Memory B cell (primary cell): ENCODE results near the gene MINAR1.

Source experiments
- ATAC-seq: fragments of 150-1000 bp; cut with Tn5 transposase; 2 replicates; pipeline ENCODE4 v1.10.0; 2021; ENCODE audit warnings: low read depth, mild to moderate bottlenecking, moderate library complexity
- DNase-seq, 2 donors: peaks; one replicate each; pipeline ENCODE4 v3.0.0; 2022; ENCODE audit warnings: low spot score in 2 of 2
- H3K27ac Mint-ChIP-seq: one replicate; pipeline ENCODE4 v1.8.0; 2022; ENCODE audit warnings: mild to moderate bottlenecking, moderate library complexity, mixed read lengths
- H3K27me3 Mint-ChIP-seq: one replicate; pipeline ENCODE4 v1.8.0; 2022; ENCODE audit warnings: mixed read lengths
- H3K36me3 Mint-ChIP-seq: one replicate; pipeline ENCODE4 v1.8.0; 2022; ENCODE audit warnings: mild to moderate bottlenecking, mixed read lengths
- H3K4me1 Mint-ChIP-seq: one replicate; pipeline ENCODE4 v1.8.0; 2022; ENCODE audit warnings: mixed read lengths
- H3K4me3 Mint-ChIP-seq: one replicate; pipeline ENCODE4 v1.8.0; 2022; ENCODE audit warnings: mild to moderate bottlenecking, moderate library complexity, mixed read lengths
- H3K9me3 Mint-ChIP-seq: one replicate; pipeline ENCODE4 v1.8.0; 2022; ENCODE audit warnings: mixed read lengths

The MINAR1 gene, protein sequence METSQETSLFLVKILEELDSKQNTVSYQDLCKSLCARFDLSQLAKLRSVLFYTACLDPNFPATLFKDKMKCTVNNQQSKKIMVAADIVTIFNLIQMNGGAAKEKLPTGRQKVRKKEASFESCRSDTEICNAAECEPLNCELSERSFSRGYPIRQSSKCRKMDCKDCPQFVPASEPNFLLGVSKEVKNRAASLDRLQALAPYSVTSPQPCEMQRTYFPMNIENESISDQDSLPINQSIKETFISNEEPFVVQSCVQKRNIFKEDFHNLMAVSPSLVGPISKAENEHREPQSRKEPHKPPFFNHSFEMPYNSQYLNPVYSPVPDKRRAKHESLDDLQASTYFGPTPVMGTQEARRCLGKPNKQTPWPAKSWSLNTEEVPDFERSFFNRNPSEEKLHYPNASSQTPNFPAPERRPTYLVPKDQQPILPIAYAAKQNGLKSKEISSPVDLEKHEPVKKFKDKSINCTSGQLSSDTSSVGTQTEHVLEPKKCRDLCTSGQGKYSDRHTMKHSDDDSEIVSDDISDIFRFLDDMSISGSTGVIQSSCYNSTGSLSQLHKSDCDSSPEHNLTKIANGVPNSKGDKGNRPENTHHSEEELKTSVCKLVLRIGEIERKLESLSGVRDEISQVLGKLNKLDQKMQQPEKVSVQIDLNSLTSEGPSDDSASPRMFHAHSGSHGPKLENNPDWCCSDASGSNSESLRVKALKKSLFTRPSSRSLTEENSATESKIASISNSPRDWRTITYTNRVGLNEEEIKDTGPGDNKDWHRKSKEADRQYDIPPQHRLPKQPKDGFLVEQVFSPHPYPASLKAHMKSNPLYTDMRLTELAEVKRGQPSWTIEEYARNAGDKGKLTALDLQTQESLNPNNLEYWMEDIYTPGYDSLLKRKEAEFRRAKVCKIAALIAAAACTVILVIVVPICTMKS

DNA sequence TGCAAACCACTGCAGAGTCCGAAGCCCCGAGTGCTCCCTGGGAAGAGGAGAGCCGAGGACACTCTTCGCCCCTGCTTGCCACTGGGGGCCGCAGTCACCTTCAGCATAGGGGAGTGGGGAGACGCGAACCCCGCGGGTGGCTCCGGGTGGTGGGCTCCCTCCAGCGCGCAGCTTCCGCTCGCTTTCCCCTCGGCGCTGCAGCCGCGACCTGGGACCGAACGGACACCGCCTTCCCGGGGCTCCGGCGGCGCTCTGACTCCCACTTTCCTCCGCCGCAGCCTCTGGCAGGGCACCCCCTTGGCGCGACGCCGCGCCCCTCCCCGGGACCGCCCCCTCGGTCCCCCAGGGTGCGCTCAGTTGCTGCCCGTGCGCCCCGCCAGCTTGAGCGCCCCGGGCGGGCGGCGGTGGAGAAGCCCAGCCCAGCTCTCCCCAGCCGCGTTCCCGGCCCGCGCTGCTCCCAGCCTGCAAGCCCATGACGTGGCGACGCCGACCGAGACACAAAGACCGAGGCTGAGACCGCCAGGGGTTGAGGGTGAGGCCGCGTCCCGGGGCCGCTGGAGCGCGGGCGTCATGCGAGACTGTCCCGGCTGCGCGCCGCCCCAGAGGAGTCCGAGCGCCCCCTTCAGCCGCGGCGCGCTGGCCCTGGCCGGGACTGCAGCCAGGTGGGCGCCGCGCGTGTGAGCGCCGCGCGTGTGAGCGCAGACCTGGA lies at the start of gene MINAR1:
Gene MINAR1 (plus strand): TSS at position 701 of the 709 bp plus-strand sequence. CDS start 23,812 bp downstream, outside the sequence.
- peak within 1 kb of the TSS; percentile 77 for H3K4me3 Mint-ChIP-seq
- no peak for DNase-seq
- H3K27me3 Mint-ChIP-seq: peaks cover 28% of the 10 kb centered on the region
- peak; percentile 15 for ATAC-seq
- H3K4me1 Mint-ChIP-seq: peaks cover 4% of the 10 kb centered on the region
- no peak within 1 kb of the TSS for H3K27ac Mint-ChIP-seq
- no peaks in the 10 kb centered on the region for H3K36me3 Mint-ChIP-seq
- no peaks in the 10 kb centered on the region for H3K9me3 Mint-ChIP-seq

DNA sequence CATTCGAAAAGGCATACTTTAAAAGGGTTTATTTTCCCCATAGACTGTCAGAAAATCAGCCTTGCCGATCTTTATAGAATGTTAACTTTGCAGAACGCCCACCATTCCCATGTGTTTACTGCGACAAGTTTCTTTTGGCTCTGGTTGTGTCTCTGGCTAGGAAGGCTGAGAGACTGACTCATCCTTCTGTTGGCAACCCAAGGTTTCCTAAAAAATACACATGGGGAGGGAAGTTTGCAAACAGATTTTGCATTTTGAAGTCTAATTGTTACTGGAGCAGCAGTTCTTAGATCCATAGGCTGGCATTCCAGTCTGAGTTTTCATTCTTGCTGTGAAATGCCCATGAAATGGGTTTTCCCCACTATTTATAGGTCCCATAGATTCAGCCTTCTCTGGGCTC lies 37.9 kb upstream of the MINAR1 start:
- Mint-ChIP-seq H3K27me3 (no peaks in the 10 kb centered on the region), H3K9me3 (peaks cover 2% of the 10 kb centered on the region), H3K36me3 (peaks cover 16% of the 10 kb centered on the region), H3K4me3 (no peak overlapping the region), H3K4me1 (no peaks in the 10 kb centered on the region), H3K27ac (no peak overlapping the region)
- no peak for ATAC-seq
- no peak for DNase-seq

DNA sequence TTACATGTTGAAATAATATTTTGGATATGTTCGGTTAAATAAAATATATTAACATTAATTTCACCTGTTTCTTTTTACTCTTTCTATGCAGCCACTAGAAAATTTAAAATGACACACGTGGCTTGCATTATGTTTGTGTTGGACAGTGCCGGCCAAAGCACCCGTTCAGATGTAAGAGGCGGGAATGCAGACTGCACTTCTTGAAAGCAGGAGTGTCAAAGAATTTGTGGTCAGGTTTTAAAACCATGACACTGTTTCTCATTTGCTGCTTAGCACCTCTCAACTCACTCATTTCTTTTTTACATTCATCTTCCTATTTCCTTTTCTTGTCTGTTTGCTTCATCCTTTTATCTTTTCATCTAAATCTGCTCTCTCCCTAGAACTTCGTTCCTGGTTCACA lies 35.3 kb upstream of the MINAR1 start:
- H3K36me3 Mint-ChIP-seq: peaks cover 16% of the 10 kb centered on the region
- no peak overlapping the region for H3K27ac Mint-ChIP-seq
- no peaks in the 10 kb centered on the region for H3K4me1 Mint-ChIP-seq
- no peaks in the 10 kb centered on the region for H3K27me3 Mint-ChIP-seq
- no peak for DNase-seq
- no peak overlapping the region for H3K4me3 Mint-ChIP-seq
- H3K9me3 Mint-ChIP-seq: no peaks in the 10 kb centered on the region
- no peak for ATAC-seq

DNA sequence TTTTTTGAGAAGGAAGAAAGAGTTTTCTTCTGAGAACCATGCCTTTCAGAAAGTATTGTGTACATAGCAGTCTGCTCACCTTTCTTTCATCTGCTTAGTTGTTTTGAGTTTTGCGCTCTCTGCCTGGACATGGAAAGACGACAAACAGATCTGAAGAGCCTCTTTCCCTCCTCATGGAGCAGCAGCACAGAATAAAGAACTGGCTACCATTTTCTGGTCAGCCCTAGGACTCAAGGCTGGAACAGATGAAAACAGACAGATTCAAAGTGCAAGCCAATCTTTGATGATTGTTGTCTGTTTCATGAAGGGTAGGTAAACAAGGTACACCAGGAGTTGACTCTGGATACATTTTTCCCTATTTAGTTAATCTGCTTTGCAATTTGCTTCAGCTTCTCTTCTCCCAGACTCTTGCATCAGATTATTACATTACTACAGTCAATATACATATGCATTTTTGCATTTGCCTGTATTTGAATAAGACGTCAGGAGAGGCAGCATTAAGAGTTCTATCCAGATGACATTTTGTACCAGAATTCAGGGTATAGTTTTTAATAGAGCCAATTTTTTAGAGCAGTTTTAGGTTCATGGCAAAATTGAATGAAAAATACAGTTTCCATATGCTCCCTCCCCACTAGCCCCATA lies 34.7 kb upstream of the MINAR1 start:
- Mint-ChIP-seq H3K27ac (no peak overlapping the region), H3K27me3 (no peaks in the 10 kb centered on the region), H3K36me3 (peaks cover 16% of the 10 kb centered on the region), H3K4me3 (no peak overlapping the region), H3K9me3 (no peaks in the 10 kb centered on the region), H3K4me1 (no peaks in the 10 kb centered on the region)
- ATAC-seq: no peak
- no peak for DNase-seq

DNA sequence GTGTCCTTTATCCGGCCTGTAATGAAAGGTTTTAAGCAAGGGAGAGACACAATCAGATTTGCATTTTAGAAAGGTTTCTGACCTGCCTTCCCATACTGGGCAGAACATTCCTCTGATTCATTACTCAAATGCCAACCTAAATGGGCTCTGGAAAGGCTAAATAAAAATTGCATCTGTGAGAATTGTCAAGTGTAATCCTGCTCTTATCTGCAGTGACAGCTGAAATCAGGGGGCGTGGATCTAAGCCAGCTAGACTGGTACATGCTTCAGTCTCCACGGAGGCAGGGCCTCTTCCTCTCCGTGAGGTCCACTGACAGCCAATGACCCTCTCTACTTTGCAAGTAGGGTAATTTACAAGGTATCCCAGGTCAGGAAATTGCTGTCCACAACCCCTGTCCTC lies 32.5 kb upstream of the MINAR1 start:
- H3K9me3 Mint-ChIP-seq: no peaks in the 10 kb centered on the region
- no peak overlapping the region for H3K27ac Mint-ChIP-seq
- H3K4me3 Mint-ChIP-seq: no peak overlapping the region
- ATAC-seq (no peak), DNase-seq (no peak)
- peaks cover 12% of the 10 kb centered on the region for H3K36me3 Mint-ChIP-seq
- H3K4me1 Mint-ChIP-seq: no peaks in the 10 kb centered on the region
- H3K27me3 Mint-ChIP-seq: no peaks in the 10 kb centered on the region

DNA sequence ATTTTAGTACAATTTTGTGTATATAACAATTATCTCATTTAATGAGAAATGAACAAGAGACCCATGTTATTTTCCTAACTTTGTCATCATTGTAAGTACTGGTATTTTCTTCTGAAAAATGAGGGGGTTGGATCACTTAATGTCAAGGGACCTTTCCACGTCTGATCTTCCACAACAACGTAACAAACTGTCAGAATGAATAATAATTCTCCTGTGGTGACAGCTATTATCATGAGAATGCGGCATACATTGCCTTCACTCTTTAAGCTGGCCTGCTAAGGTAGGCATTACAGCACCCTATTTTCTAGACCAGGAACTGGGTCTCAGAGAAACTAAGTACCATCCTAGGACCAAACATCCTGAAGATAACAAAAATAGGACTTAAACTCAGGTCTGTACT lies 31.5 kb upstream of the MINAR1 start:
- no peak overlapping the region for H3K4me3 Mint-ChIP-seq
- H3K36me3 Mint-ChIP-seq: peaks cover 12% of the 10 kb centered on the region
- no peak overlapping the region for H3K27ac Mint-ChIP-seq

DNA sequence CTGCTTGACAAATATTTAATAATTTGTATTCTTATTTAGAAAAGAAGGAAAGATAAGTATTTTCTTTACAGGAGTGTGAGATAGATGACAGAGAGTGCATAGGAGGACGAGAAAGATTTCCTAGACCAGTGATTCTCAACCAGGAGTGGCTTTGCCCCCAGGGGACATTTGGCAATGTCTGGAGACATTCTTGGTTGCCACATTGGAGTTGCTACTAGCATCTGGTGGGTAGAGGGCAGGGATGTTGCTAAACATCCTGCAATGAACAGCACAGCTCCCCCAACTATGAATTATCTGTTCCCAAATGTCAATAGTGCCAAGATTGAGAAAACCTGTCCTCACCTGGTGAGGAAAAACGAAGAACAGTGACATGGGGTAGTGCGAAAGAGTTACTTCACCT lies 30.8 kb upstream of the MINAR1 start:
- Mint-ChIP-seq H3K36me3 (peaks cover 11% of the 10 kb centered on the region), H3K4me3 (no peak overlapping the region), H3K9me3 (no peaks in the 10 kb centered on the region), H3K4me1 (no peaks in the 10 kb centered on the region), H3K27ac (no peak overlapping the region), H3K27me3 (no peaks in the 10 kb centered on the region)
- DNase-seq (no peak), ATAC-seq (no peak)

More for the DNA sequence above, 31.5 kb upstream of the MINAR1 start:
- DNase-seq: no peak
- no peaks in the 10 kb centered on the region for H3K27me3 Mint-ChIP-seq
- no peaks in the 10 kb centered on the region for H3K4me1 Mint-ChIP-seq
- no peak for ATAC-seq
- H3K9me3 Mint-ChIP-seq: no peaks in the 10 kb centered on the region

DNA sequence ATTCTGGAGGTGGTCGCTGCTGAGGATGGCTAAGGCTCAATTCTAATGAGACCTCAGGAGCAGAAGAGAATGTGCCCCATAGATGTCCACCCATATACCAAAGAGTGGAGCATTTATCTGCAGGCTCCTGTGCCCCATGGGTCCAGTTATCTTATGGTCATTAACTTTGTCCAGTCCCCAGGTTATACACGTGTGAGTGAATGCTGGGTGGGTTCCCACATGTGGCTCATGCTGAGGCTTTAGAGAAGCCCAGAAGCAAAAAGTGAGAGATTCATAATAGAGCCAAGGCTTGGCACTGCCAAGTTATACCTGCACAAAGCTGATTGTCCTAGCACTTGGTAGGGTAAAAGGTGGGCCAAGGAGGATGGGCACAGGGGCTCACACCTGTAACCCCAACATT lies 30.0 kb upstream of the MINAR1 start:
- H3K27me3 Mint-ChIP-seq: no peaks in the 10 kb centered on the region
- no peaks in the 10 kb centered on the region for H3K9me3 Mint-ChIP-seq
- H3K27ac Mint-ChIP-seq: no peak overlapping the region
- no peak for ATAC-seq
- H3K4me1 Mint-ChIP-seq: no peaks in the 10 kb centered on the region
- DNase-seq: no peak
- no peak overlapping the region for H3K4me3 Mint-ChIP-seq
- peaks cover 11% of the 10 kb centered on the region for H3K36me3 Mint-ChIP-seq

DNA sequence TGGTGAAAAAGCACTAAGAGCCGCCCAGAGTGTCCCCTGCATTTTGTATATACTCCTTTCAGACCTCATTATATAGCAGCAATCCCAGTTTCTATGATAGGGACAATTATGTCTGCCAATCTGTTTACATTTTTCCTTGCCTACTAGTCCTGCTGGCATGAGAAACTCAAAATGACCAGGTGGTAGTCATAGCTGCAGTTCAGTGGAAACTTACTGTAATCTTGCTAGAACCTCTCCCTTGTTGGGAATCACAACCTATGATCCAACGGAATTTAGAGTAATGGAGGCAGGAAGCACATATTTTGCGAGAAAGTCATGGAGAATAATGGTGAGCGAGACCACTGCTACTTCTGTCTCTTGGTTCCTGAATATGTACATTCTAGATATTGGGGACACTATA lies 28.6 kb upstream of the MINAR1 start:
- ATAC-seq (no peak), DNase-seq (no peak)
- Mint-ChIP-seq H3K9me3 (no peaks in the 10 kb centered on the region), H3K4me1 (no peaks in the 10 kb centered on the region), H3K4me3 (no peak overlapping the region), H3K36me3 (peaks cover 13% of the 10 kb centered on the region), H3K27me3 (no peaks in the 10 kb centered on the region), H3K27ac (no peak overlapping the region)

DNA sequence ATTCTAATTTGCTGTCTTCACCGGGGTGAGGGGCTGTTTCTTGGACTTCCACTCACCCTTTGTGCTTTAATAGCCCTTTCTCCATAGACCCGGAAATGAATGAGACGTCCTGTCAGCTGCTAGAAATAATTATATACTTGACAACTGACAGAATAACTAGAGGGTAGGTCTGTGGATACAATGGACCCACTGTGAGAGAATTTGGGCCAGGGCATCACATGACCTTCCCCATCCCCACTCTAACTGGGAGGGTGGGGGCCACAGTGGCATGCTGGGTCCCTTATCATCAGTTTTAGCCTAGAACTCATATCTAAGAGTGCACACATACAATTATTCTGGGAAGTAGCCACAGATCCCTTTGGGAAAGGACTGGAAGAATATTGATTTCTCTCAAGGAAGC lies 25.9 kb upstream of the MINAR1 start:
- H3K4me1 Mint-ChIP-seq: no peaks in the 10 kb centered on the region
- no peaks in the 10 kb centered on the region for H3K9me3 Mint-ChIP-seq
- ATAC-seq (no peak), DNase-seq (no peak)
- no peak overlapping the region for H3K27ac Mint-ChIP-seq
- H3K27me3 Mint-ChIP-seq: no peaks in the 10 kb centered on the region
- peaks cover 6% of the 10 kb centered on the region for H3K36me3 Mint-ChIP-seq
- no peak overlapping the region for H3K4me3 Mint-ChIP-seq

DNA sequence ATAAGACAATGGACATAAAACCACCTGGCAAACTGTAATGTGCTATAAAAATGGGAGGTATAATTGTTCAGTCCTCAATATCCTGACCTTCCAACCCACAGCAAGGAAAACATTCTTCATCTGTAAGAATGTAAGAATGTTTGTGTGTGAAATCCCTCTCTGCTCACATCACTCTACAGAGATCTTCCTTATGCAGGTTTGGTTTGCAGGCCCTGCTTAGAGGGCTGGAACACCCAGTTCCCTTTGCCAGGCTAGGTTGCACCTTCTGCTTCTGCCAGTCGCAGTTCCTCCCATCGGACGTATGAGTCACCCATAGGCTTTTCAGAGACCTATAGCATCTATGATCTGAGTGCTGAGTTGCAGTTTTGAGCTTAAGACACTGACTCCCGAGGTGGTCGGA lies 24.1 kb upstream of the MINAR1 start:
- Mint-ChIP-seq H3K9me3 (no peaks in the 10 kb centered on the region), H3K27ac (no peak overlapping the region), H3K27me3 (no peaks in the 10 kb centered on the region), H3K36me3 (peaks cover 11% of the 10 kb centered on the region), H3K4me1 (no peaks in the 10 kb centered on the region), H3K4me3 (no peak overlapping the region)
- DNase-seq: no peak
- no peak for ATAC-seq

DNA sequence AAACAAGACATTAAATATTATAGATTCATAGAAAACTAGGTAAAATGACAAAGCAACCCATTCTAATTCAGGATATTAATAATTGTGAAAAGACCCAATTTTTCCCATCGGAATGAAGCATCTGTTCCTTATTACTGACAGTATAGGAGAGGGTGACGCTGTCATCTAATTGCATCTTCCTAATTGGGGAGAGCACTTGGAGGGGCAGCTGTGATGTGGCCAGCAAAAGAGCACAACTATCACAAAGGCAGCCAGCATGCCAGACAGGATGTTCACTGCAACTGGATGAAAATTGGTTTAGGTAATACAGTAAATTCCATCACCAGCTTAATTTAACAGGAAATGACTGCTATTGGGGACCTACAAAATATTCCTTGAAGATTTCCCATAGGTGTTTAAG lies 21.9 kb upstream of the MINAR1 start:
- Mint-ChIP-seq H3K9me3 (no peaks in the 10 kb centered on the region), H3K27ac (no peak overlapping the region), H3K4me1 (no peaks in the 10 kb centered on the region), H3K36me3 (peaks cover 13% of the 10 kb centered on the region), H3K27me3 (no peaks in the 10 kb centered on the region), H3K4me3 (no peak overlapping the region)
- DNase-seq (no peak), ATAC-seq (no peak)

DNA sequence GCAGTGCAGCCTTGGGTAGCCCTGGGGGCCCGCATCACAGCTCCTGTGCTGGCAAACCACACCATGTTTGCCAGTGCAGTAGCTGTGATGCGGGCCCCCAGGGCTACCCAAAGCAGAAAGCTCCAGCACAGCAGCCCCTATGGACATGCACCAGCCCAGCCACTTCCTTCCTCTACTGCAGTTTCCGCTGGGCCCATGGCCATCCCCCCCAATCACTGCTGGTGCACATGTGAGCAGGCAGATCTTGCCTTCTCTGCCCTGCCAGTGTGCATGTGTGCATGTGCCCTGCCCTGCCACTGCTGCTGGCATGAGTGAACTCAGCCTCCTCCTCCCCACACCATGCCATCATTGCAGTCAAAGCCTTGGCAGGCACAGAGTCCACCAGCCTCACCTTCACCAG lies 20.1 kb upstream of the MINAR1 start:
- no peak overlapping the region for H3K27ac Mint-ChIP-seq
- no peaks in the 10 kb centered on the region for H3K9me3 Mint-ChIP-seq
- peaks cover 13% of the 10 kb centered on the region for H3K36me3 Mint-ChIP-seq
- H3K4me3 Mint-ChIP-seq: no peak overlapping the region
- DNase-seq (no peak), ATAC-seq (no peak)
- H3K27me3 Mint-ChIP-seq: no peaks in the 10 kb centered on the region
- H3K4me1 Mint-ChIP-seq: no peaks in the 10 kb centered on the region
